GOT3 (cell line): Measurements from ENCODE around the gene CHCHD6.

Experiments used
- DNase-seq: peaks from one replicate; lab custom pipeline; 2025; ENCODE audit warnings: mixed read lengths; lab: John Stamatoyannopoulos, UW

The CHCHD6 gene

GRCh38 chr3:126826693-126827092 lies 122.7 kb downstream of the CHCHD6 start:
- DNase-seq, result no peak

- no peak for DNase-seq
Measured at GRCh38 chr3:126827121-126827520, 123.1 kb downstream of the CHCHD6 start.

- no peak for DNase-seq
Measured at GRCh38 chr3:126828306-126828705, 124.3 kb downstream of the CHCHD6 start.

GRCh38 chr3:126832933-126833332 lies 128.9 kb downstream of the CHCHD6 start:
- DNase-seq, result no peak

GRCh38 chr3:126834596-126835471 lies 130.8 kb downstream of the CHCHD6 start:
- DNase-seq, result no peak

GRCh38 chr3:126835472-126836219 lies 131.6 kb downstream of the CHCHD6 start:
- no peak for DNase-seq

GRCh38 chr3:126836220-126836860 lies 132.3 kb downstream of the CHCHD6 start:
- no peak for DNase-seq

- no peak for DNase-seq
Measured at GRCh38 chr3:126837773-126838172, 133.7 kb downstream of the CHCHD6 start.

GRCh38 chr3:126845920-126846715 lies 142.1 kb downstream of the CHCHD6 start:
- no peak for DNase-seq

- DNase-seq, result no peak
Measured at GRCh38 chr3:126847061-126847460, 143.0 kb downstream of the CHCHD6 start.

- DNase-seq, result no peak
Measured at GRCh38 chr3:126848991-126849390, 145.0 kb downstream of the CHCHD6 start.

- no peak for DNase-seq
Measured at GRCh38 chr3:126849768-126850167, 145.7 kb downstream of the CHCHD6 start.

- no peak for DNase-seq
Measured at GRCh38 chr3:126850370-126851085, 146.5 kb downstream of the CHCHD6 start.

- DNase-seq, result no peak
Measured at GRCh38 chr3:126851382-126851781, 147.3 kb downstream of the CHCHD6 start.

- no peak for DNase-seq
Measured at GRCh38 chr3:126851934-126852333, 147.9 kb downstream of the CHCHD6 start.

- DNase-seq, result no peak
Measured at GRCh38 chr3:126852511-126852910, 148.5 kb downstream of the CHCHD6 start.

GRCh38 chr3:126854666-126855065 lies 150.6 kb downstream of the CHCHD6 start:
- no peak for DNase-seq

- DNase-seq, result no peak
Measured at GRCh38 chr3:126855374-126855773, 151.3 kb downstream of the CHCHD6 start.

- no peak for DNase-seq
Measured at GRCh38 chr3:126857928-126858327, 153.9 kb downstream of the CHCHD6 start.

GRCh38 chr3:126858401-126858800 lies 154.4 kb downstream of the CHCHD6 start:
- DNase-seq, result no peak

- no peak for DNase-seq
Measured at GRCh38 chr3:126858887-126859286, 154.8 kb downstream of the CHCHD6 start.
